Skeletal muscle cell (primary cell): ENCODE measurements around the gene ST14.
A peak's percentile ranks its signal among the peaks of the same experiment; 100 is the strongest.
"Not testable (repeated sequence)": the region's sequence is repeated elsewhere in the genome, so short reads cannot be mapped to it uniquely, and the experiment has no call there.

Experiments used
- DNase-seq: peaks from one replicate; pipeline ENCODE4 v3.0.0-alpha.2; 2010; ENCODE audit warnings: low read depth
- H3K4me3 ChIP-seq: 2 replicates; pipeline ENCODE4 v1.5.1; 2011; ENCODE audit warnings: low read depth, mild to moderate bottlenecking, control low read depth, low read length, moderate library complexity

ST14 gene

DNA sequence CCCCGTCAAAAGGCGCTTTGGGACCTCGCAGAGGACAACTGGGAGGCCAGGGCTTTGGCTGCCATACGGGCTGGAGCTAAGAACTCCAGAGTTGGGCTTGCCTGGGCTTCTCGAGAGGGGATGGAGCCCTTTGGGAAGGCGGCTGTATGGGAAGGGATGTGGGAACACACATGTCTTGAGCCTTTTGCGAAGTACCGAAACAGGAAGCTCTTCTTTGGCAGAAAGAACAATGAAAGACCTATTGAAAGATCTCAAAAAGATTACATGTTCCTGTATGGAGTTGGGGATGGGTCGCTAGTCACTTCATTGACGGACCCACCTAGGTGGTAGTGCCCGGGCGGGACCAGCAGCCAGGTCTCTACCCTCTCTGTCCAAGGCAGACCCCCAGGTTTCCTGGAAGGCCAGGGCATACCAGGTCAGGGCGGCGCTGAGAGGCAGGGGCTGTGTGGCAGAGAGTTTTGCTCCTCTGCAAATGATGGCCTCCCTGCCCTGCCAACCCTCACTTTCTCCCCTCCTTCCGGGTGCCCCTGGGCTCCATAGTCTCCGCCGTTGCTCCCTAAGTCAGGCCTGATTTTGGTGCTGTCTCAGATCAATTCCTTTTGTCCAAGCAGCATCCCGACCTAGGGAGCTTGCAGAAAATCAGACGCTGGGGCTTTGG, 1.0 kb downstream of the ST14 start:
- DNase-seq, result no peak
- no peak overlapping the region for H3K4me3 ChIP-seq

DNA sequence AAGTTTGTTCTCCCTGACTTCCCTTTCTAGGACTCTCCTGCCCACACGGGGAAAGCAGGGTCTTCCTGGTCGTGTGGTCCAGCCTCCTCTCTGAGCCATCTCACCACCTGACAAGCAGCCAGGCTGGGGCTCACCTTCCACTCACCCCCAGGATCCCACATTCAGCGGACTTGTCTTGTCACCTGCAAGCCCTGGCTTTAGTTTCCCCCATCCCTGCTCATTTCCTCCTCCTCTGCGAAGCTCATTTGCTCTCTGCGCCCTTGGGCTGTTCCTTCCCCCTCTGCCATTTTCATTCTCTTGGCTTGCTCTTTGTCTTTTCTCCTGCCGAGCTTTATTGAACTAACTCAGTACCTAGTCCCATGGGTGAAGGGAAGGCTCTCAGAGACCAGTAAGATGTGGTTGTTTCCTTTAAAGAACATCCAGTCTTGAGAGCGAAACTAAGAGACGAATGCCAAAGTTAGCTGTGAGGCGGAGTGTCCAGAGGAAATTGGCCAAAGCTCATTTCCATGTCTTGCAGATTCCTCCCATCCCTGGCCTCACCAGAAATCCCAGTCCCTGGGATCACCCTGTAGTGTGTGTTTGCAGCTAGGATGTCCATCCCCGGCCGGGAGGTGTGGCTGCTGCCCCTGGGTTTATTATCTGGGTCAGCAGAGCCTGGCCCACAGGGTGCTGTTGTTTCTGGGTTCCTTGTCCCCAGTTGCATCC, 2.0 kb downstream of the ST14 start:
- peak overlapping the region; percentile 11 for H3K4me3 ChIP-seq
- DNase-seq, result no peak

DNA sequence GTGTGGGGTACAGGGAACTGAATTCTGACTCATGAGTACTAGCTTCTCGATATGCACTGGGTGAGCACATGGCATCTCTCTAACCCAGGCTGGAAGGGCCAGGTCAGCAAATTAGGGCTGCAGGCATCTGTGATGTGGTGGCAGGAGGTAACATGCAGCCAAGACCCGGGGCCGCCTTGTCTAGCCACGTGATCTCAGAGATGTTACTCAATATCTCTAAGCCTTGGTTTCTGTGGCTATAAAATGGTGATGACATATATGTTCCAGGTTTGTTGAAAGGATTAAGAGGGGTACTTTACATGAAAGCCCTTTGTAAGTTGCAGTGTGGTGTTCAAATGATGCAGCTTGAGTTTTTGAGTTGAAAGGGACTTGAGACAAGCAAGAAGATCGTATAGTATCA, 3.2 kb downstream of the ST14 start:
- no peak overlapping the region for H3K4me3 ChIP-seq
- DNase-seq, result no peak

DNA sequence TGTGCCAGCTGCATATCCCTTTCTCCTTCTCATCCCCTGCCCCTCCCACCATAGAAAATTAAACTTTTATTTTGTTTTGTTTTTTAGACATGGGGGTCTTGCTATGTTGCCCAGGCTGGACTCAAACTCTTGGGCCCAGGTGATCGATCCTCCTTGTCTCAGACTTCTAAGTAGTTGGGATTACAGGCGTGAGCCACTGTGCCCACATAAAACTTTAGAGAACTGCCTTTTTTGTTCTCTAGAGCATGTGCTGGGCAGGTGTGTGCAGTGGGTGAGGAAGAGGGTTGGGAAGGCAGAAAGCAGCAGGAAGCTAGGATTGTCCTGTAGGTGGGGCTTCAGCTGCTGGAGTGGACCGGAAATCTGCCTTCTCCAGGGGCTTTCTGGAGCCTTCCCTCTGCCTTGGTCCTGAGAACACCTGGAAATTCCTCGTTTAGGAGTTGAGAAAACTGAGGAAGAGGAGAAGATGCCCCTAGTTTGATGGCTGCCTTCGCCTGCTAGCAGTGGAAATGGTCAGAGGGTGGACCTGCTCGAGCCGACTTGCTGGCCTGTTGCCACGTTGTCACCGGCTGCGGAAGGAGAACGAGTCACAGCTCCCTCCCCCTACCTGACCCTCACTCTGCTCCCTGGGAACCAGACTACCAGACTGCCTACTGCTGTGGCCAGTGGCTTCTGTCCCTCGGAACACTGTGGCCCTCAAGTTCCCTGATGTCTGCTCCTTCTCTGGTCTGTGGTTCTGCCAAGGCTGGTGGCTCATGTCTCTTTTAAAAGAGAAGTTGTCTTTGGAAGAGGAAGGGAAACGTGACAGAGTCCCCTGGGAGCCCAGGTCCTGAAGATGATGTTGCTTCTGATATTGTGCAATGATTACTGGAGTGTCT, 4.0 kb downstream of the ST14 start:
- no peak for DNase-seq
- no peak overlapping the region for H3K4me3 ChIP-seq

DNA sequence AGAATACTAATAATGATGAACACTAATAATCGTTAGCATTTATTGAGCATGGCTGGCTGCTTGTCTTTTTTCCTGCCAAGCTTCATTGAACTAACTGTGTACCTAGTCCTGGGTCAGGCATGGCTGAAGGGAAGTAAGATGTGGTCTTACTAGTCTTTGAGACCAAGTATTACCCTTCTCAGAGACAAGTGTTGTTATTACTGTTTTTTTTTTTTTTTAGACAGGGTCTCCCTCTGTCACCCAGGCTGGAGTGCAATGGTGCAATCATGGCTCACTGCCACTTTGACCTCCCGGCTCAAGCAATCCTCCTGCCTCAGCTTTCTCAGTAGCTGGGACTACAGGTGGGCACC, 4.6 kb downstream of the ST14 start:
- no peak overlapping the region for H3K4me3 ChIP-seq

DNA sequence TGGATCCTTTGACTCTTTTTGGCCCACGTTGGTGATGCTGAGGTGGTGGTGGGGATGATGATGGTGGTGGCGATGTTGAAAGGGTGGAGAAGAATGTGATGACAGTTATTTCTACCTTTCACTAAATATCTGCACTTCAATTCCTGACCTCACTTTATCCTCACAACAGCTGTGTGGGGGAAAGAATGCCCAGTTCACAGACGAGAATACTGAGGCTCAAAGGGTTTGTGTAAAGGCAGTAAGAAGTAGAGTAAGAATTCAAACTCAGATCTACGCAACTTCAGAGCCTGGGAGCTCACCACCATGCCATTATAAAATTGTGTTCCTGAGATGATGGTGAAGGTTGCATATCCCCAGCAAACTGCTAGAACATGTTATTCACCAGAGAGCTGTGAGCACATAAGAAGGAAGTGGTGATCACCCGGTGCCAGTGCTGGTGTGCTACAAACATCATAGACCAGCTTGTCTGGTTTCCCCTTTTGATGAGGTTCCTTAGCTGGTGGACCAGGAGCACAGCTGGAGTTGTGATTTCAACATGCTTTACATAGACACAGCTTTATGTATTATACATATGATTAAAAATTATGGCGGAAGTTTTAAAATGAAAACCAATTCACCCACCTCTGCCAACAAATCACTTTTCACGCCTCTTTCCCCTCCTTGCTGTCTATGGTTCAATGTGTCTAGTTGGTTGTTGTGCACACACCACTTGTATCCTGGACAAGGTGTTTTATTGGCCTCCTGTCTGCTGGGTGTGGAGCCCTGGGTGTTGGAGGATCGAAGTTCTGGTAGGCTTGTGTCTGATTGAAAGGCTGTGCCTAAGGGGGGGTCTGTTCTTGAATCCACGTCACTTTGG, 6.2 kb downstream of the ST14 start:
- H3K4me3 ChIP-seq, result no peak overlapping the region
- DNase-seq, result no peak

More for the DNA sequence above, 4.6 kb downstream of the ST14 start:
- no peak for DNase-seq

DNA sequence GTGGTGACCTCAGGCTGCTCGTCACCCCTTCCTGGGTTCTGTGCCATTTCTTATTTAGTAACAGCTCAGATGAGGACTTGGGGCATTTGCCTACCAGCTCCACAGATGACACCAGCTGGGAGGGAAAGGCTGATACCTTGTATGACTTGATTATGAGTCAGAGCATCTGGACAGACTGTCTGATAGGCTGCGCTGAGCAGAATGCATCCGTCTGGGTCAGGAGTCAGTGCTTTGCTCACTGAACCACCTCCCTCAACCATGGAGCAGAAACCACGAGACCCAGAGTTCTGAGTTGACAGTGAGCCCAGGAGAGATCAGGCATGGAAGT, 6.8 kb downstream of the ST14 start:
- no peak overlapping the region for H3K4me3 ChIP-seq
- DNase-seq, result peak; percentile 84

DNA sequence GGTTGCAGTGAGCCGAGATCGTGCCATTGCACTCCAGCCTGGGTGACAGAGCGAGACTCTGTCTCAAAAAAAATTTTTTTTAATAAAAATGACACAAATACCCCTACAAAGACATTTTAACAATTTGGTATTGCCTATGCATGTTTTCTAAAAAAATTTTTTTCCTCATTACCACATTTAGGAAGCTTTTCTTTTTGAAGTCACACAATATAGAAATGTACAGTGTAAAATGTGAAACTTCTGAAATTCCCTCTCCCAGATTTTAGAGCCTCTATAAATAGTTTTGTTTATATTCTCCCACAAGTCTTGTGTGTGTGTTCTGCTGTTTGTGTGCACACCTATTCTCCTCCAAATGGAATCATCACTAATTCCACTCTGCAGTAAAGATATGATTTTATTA, 7.6 kb downstream of the ST14 start:
- H3K4me3 ChIP-seq, result no peak overlapping the region
- DNase-seq, result no peak

DNA sequence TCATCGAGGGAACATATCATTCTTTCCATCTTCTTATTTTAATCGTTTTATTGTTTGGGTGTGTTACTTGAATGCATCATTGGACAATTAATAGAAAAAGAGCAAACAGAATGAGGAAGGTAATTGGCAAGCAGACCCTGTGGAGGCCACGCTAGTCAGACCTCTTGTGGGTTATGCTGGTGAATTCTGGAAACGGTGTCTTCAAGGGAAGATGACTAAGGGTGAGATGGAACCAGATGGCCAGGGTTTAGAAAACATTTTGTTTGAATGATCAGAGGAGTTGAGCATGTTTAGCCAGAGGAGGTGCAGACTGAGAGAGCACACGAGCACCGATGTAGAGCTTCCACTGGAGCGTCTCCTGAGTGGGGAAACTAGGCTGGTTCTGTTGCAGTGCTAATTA, 8.5 kb downstream of the ST14 start:
- H3K4me3 ChIP-seq, result no peak overlapping the region
- DNase-seq, result no peak

DNA sequence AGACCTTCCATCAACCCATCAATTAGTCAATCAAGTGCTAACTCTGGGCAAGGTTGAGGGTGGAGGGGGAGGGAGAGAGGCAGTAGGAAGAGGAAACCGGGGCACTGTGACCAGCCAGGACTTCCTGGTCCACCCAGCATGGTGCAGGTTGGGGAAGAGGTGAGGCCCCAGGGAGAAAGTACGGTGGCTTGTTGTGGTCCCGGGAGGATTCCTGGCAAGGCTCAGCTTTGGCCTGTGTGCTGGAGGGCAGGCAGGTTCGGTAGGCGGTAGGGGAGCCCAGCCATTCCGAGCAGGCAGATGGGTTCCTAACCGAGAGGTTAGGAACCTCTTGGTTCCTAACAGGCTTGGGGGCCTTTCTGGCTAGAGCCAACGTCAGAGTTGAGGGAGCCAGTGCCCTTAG, 10.8 kb downstream of the ST14 start:
- no peak for DNase-seq

DNA sequence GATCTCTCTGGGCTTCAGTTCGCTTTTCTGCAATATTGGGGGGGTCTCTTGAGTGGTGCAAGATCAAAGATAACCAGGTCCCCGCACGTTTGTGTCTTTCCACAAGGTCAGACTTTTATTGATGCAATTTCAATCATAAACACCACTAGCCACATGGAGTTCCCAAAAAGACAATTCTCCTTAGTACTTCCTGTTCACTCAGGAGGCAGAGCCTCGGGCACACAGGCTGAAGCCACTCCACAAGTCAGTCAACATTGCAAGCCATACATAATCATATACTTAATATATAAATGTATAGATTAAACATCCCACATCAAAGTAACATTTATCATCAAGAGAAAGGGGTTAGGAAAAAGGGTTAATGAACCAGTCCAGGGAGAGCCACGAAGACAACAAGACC, 12.0 kb downstream of the ST14 start:
- no peak for DNase-seq
- no peak overlapping the region for H3K4me3 ChIP-seq

More for the DNA sequence above, 10.8 kb downstream of the ST14 start:
- no peak overlapping the region for H3K4me3 ChIP-seq

DNA sequence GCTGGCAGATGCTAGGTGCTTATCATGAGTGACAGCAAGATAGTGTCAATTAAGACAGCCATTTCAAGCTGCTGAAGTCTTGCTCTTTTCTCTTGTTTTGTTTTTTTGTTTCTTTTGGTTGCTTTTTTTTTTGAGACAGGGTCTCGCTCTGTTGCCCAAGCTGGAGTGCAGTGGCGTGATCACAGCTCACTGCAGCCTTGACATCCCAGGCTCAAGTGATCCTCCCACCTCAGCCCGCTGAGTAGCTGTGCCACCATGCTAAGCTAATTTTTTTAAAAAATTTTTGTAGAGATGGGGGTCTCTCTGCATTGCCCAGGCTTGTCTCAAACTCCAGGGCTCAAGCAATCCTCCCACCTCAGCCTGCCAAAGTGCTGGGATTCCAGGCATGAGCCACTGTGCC, 12.4 kb downstream of the ST14 start:
- H3K4me3 ChIP-seq, DNase-seq: not testable (repeated sequence)

DNA sequence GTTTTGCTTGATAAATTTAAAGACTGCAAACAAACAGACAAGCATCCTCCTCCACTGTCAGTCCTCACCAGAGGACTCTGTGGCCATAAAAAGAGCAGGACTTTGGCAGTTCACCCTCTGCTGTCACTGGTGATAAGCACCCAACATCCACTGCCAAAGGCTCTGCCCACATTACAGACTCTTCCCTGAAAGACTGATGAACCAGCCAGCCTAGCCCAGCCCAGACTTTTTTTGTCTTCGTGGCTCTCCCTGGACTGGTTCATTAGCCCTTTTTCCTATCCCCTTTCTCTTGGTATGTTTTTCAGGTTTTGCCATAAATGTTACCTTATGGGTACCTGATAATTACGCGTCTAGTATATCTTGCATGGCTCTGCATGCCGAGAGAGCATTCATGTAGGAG, 15.1 kb downstream of the ST14 start:
- DNase-seq, result no peak
- no peak overlapping the region for H3K4me3 ChIP-seq

DNA sequence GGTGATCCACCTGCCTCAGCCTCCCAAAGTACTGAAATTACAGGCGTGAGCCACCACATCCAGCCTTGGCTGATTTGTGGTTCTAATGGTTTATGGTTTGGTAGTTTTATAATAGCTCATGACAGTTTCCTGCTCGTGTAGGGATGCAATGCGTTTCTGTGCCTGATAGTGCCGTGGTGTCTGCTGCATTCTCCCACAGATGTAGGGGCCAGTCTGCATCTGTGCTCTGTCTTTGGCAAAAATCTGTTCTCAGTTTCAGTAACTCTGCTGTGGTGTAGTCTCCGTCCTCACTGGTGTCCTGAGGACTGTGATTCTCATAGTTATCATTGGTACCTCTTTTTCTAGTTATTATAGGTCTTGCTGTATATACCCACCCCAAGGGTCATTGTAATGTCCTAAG, 16.3 kb downstream of the ST14 start:
- H3K4me3 ChIP-seq, result no peak overlapping the region
- DNase-seq, result no peak

DNA sequence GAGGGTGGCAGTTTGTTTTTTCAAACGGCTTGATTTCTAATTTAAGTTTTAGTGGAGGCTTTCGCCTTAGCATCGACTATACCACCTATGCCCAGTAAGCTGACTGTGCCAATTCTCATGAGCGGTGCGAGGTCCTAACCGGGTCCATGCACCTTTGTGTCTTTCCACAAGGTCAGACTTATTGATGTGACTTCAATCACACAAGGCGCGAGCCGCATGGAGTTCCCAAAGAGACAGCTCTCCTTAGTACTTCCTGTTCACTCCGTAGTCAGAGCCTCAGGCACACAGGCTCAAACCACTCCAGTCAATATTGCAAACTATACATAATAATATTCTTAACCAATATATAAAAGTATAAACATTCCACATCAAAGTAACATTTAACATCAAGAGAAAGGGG, 18.2 kb downstream of the ST14 start:
- no peak for DNase-seq

DNA sequence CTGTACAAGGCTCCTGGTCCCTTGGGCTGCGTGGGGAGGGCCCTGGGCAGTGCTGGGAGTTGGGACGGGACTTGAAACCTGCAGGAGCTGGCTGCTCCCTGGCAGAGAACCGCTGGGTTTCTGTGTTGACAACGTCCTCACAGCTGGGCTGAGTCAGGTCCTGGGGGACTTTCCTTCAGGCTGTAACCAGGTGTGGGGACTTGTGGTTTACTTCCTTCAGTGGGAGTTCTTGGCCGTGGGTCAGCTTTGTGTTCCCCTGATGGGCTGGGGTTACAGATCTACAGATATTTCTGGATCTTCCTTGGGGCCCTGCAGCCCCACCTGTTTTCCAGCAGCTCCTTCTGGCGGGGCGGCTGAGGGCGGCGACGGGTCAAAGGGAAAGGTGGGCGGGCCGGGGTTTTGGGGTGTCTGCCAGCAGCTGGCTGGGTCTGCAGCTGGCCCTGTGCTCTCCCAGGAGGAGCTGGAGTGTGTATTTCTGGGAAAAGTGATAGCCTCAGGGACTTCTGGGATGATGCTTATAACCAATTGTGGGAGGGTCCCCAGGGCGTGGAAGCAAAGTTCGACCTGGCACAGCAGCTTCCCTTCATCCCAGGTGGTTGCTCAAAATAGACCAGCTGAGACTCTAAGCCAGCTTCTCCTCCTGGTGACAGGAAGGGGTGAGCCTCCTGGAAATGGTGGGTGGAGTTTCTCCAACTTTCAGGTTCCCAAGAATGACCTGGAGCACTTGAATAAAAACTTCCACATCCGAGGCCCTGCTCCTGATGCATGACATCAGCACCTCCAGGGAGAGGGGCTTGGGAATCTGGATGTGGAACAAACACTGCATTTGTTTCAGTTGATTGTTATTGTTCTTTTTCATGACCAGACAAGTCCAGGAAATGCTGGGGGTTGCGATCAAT, 19.1 kb downstream of the ST14 start:
- DNase-seq, result no peak
- H3K4me3 ChIP-seq, result no peak overlapping the region

More for the DNA sequence above, 18.2 kb downstream of the ST14 start:
- no peak overlapping the region for H3K4me3 ChIP-seq

DNA sequence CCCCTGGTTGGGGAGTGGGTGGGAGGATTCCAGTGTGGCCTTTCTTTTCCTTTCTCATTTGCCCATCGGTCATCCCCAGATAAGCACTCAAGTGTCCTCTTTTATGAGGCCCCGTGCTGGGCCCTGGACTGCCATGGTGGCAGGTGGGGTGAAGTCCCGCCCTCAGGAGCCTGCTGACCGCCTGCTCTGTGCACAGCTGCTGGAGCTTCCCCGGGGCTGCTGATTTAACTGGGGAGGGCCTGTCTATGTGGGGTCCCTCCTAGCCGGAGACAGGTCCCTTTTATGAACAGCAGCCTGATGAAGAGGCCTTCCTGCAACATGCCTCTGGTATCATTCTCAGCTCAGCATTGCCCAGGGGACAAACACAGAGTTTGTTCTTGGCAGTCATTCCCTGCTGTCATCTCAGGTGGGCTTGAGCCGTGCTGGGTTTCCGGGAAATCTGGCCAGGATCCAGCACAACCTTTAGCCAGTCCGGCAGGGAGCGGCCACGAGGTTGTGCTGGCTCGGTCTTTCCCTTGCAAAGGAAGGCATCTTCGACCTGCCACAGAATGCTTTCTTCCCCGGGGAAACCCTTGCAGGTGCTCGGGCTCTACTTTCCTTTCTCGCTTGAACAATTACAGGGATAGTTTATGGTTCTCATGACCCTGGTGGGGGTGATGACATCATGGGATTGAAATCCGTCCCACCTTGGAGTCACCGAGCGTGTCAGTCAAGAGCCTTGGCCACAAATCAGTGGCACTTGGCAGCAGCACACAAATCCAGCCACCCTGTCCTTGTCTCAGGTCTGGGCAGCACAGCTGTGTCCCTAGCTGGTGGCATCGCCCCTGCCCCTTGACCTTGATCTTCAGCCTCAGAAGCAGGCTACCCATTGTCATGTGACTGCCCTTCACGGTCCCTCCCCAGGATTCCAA, 20.1 kb downstream of the ST14 start:
- no peak for DNase-seq
- H3K4me3 ChIP-seq, result no peak overlapping the region

DNA sequence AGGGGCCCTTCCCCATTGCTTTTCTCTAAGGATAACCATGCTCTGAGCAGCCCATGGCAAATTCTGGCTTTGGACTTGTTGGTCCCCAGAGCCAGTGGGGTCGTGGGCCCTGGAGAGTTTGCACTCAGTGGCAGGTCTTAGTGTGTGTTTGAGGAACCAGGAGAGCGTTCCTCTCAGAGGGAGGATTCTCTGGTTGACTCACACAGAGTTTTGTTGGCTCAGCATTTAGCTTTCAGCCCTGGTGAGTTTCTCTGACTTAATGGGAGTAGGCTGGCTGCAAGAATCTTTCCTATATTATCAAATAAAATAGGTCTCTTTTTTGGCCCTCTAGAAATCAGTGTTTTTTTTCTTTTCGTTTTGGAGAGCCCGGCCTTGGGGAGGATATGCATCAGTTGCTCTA, 20.9 kb downstream of the ST14 start:
- H3K4me3 ChIP-seq, result no peak overlapping the region
- DNase-seq, result no peak
